ENCODE results near the gene MSI2.

DNA sequence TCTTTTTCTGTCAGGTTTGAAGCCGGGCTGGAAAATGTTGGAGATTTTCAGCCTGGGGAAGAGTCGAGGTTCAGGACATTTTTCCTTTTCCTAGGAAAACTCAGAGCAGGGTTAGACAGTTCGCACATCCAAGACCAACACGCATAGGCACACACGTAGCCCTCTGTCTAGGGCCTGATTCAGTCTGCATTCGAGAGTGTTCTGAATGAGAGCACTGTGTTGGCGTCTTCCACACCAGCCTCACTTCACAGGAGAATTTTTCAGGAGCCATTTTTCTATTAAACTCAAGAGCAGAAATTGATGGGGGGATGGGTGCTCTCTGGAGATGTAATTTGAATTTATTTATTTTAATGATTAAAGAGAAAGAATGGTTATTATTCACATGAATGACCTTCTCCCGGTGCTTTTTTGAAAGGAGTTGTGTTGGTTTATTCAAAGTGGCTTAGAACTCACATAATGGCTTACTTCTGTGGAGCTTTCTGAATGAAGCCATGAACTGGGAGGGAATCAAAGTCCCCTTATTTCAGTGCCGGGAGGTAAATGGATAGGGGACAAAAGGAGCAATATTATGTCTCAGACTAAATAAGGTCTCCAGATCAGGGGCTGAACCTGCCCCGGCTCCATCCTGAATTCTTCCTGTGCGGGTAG is 294.5 kb downstream of the MSI2 start:
- TF ChIP-seq ETV6 (IDR thresholded peaks at IDR 0.05; ENCODE audit: borderline replicate concordance in 1 of 2, low read depth in 2 of 2, low read length in 1 of 2), result no peak
- TF ChIP-seq ETV6 (CRISPR knock-in tag; IDR thresholded peaks at IDR 0.05; ENCODE audit: borderline replicate concordance), result no peak
- TF ChIP-seq, protein P1, sequence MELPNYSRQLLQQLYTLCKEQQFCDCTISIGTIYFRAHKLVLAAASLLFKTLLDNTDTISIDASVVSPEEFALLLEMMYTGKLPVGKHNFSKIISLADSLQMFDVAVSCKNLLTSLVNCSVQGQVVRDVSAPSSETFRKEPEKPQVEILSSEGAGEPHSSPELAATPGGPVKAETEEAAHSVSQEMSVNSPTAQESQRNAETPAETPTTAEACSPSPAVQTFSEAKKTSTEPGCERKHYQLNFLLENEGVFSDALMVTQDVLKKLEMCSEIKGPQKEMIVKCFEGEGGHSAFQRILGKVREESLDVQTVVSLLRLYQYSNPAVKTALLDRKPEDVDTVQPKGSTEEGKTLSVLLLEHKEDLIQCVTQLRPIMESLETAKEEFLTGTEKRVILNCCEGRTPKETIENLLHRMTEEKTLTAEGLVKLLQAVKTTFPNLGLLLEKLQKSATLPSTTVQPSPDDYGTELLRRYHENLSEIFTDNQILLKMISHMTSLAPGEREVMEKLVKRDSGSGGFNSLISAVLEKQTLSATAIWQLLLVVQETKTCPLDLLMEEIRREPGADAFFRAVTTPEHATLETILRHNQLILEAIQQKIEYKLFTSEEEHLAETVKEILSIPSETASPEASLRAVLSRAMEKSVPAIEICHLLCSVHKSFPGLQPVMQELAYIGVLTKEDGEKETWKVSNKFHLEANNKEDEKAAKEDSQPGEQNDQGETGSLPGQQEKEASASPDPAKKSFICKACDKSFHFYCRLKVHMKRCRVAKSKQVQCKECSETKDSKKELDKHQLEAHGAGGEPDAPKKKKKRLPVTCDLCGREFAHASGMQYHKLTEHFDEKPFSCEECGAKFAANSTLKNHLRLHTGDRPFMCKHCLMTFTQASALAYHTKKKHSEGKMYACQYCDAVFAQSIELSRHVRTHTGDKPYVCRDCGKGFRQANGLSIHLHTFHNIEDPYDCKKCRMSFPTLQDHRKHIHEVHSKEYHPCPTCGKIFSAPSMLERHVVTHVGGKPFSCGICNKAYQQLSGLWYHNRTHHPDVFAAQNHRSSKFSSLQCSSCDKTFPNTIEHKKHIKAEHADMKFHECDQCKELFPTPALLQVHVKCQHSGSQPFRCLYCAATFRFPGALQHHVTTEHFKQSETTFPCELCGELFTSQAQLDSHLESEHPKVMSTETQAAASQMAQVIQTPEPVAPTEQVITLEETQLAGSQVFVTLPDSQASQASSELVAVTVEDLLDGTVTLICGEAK (IDR thresholded peaks at IDR 0.05), result no peak
- TF ChIP-seq, protein P1 (CRISPR knock-in tag; IDR thresholded peaks at IDR 0.05), result no peak
- TF ChIP-seq, protein P2, sequence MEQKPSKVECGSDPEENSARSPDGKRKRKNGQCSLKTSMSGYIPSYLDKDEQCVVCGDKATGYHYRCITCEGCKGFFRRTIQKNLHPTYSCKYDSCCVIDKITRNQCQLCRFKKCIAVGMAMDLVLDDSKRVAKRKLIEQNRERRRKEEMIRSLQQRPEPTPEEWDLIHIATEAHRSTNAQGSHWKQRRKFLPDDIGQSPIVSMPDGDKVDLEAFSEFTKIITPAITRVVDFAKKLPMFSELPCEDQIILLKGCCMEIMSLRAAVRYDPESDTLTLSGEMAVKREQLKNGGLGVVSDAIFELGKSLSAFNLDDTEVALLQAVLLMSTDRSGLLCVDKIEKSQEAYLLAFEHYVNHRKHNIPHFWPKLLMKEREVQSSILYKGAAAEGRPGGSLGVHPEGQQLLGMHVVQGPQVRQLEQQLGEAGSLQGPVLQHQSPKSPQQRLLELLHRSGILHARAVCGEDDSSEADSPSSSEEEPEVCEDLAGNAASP (IDR thresholded peaks at IDR 0.05), result no peak
- no peak for TF ChIP-seq SP2 (IDR thresholded peaks at IDR 0.05; ENCODE audit: extremely low read depth, low read depth, low read length, poor library complexity, severe bottlenecking)
- TF ChIP-seq BHLHE40 (IDR thresholded peaks at IDR 0.05; ENCODE audit: low read length), result no peak
- TF ChIP-seq, protein P3, sequence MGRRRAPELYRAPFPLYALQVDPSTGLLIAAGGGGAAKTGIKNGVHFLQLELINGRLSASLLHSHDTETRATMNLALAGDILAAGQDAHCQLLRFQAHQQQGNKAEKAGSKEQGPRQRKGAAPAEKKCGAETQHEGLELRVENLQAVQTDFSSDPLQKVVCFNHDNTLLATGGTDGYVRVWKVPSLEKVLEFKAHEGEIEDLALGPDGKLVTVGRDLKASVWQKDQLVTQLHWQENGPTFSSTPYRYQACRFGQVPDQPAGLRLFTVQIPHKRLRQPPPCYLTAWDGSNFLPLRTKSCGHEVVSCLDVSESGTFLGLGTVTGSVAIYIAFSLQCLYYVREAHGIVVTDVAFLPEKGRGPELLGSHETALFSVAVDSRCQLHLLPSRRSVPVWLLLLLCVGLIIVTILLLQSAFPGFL (CRISPR knock-in tag; IDR thresholded peaks at IDR 0.05), result no peak
- TF ChIP-seq, protein P4, sequence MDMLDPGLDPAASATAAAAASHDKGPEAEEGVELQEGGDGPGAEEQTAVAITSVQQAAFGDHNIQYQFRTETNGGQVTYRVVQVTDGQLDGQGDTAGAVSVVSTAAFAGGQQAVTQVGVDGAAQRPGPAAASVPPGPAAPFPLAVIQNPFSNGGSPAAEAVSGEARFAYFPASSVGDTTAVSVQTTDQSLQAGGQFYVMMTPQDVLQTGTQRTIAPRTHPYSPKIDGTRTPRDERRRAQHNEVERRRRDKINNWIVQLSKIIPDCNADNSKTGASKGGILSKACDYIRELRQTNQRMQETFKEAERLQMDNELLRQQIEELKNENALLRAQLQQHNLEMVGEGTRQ (CRISPR knock-in tag; IDR thresholded peaks at IDR 0.05), result no peak
- no peak for TF ChIP-seq RBBP5 (IDR thresholded peaks at IDR 0.05; ENCODE audit: borderline replicate concordance, insufficient read depth, low read length, poor library complexity, severe bottlenecking)
- TF ChIP-seq ZKSCAN1 (IDR thresholded peaks at IDR 0.05; ENCODE audit: low read depth, low read length), result no peak
- TF ChIP-seq JUN (IDR thresholded peaks at IDR 0.05; ENCODE audit: borderline replicate concordance, low read depth, low read length), result no peak
- no peak for TF ChIP-seq JUN (CRISPR knock-in tag; IDR thresholded peaks at IDR 0.05; ENCODE audit: borderline replicate concordance)
- no peak for TF ChIP-seq SREBF2 (CRISPR knock-in tag; IDR thresholded peaks at IDR 0.05)

Data from K562 (cell line).